Breast epithelium (tissue), 3 donors: ENCODE data around the gene STARD5.

Experiments used
- POLR2A ChIP-seq: fragments of 450-650 bp; IDR thresholded peaks from one replicate; pipeline ENCODE4 v1.6.1; 2016; ENCODE audit warnings: antibody characterized with exemption, mild to moderate bottlenecking, moderate library complexity
- TF ChIP-seq, protein P1 (sequence below), 3 donors: fragments of 450-650 bp; IDR thresholded peaks; one replicate each; pipeline ENCODE4 v1.5.1; 2016 to 2017; ENCODE audit warnings: antibody characterized with exemption in 3 of 3, mild to moderate bottlenecking in 3 of 3, moderate library complexity in 3 of 3

- TF ChIP-seq, protein P1, sequence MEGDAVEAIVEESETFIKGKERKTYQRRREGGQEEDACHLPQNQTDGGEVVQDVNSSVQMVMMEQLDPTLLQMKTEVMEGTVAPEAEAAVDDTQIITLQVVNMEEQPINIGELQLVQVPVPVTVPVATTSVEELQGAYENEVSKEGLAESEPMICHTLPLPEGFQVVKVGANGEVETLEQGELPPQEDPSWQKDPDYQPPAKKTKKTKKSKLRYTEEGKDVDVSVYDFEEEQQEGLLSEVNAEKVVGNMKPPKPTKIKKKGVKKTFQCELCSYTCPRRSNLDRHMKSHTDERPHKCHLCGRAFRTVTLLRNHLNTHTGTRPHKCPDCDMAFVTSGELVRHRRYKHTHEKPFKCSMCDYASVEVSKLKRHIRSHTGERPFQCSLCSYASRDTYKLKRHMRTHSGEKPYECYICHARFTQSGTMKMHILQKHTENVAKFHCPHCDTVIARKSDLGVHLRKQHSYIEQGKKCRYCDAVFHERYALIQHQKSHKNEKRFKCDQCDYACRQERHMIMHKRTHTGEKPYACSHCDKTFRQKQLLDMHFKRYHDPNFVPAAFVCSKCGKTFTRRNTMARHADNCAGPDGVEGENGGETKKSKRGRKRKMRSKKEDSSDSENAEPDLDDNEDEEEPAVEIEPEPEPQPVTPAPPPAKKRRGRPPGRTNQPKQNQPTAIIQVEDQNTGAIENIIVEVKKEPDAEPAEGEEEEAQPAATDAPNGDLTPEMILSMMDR (IDR thresholded peaks at IDR 0.05), result no peak
- TF ChIP-seq POLR2A, result no peak
Observed at GRCh38 chr15:81299630-81300273, 24.2 kb downstream of the STARD5 start.
